Aorta (tissue), 5 donors: ENCODE measurements around the gene CCDC117. TPM values are rescaled to one million over a fixed set of nuclear protein-coding genes. Genes with fewer than 3 reads are reported as not detected.
"Not testable (repeated sequence)": the region's sequence is repeated elsewhere in the genome, so short reads cannot be mapped to it uniquely, and the experiment has no call there.

Source experiments
- ATAC-seq: fragments of 200-7000 bp; cut with Tn5 transposase; one replicate; pipeline ENCODE4 v1.9.1; 2022; ENCODE audit warnings: moderate library complexity; ENCODE audit not compliant: low FRiP score
- DNase-seq, 2 donors: peaks; one replicate each; pipeline ENCODE4 v3.0.0-alpha.2; 2020
- H3K27ac ChIP-seq, 2 donors: one replicate each; pipeline ENCODE4 v1.5.1; 2013; ENCODE audit warnings: low read length in 2 of 2, mild to moderate bottlenecking in 2 of 2, moderate library complexity in 2 of 2, control low read depth in 1 of 2, inconsistent platforms in 1 of 2, low read depth in 1 of 2
- H3K27me3 ChIP-seq, 2 donors: one replicate each; pipeline ENCODE4 v1.6.1; 2013; ENCODE audit warnings: control low read depth in 1 of 2, low read length in 1 of 2, mild to moderate bottlenecking in 1 of 2, moderate library complexity in 1 of 2; ENCODE audit not compliant: insufficient read depth in 2 of 2, control insufficient read depth in 1 of 2
- H3K36me3 ChIP-seq, 2 donors: one replicate each; pipeline ENCODE4 v1.6.1; 2013; ENCODE audit warnings: control low read depth in 1 of 2, low read length in 1 of 2, mild to moderate bottlenecking in 1 of 2; ENCODE audit not compliant: insufficient read depth in 2 of 2, control insufficient read depth in 1 of 2
- H3K4me1 ChIP-seq, 2 donors: one replicate each; pipeline ENCODE4 v1.6.1; 2013; ENCODE audit warnings: low read length in 2 of 2, control low read depth in 1 of 2, mild to moderate bottlenecking in 1 of 2, moderate library complexity in 1 of 2; ENCODE audit not compliant: insufficient read depth in 2 of 2, control insufficient read depth in 1 of 2
- H3K4me3 ChIP-seq, 2 donors: one replicate each; pipeline ENCODE4 v1.5.1; 2013; ENCODE audit warnings: low read length in 2 of 2, control low read depth in 1 of 2, mild to moderate bottlenecking in 1 of 2
- H3K9me3 ChIP-seq: one replicate; pipeline ENCODE4 v1.6.1; 2013; ENCODE audit warnings: mild to moderate bottlenecking, low read length; ENCODE audit not compliant: control insufficient read depth
- WGBS, 2 donors: extraction: QIAGEN DNeasy Blood & Tissue Kit; methylation state at CpG; one replicate each; pipeline ENCODE4 v1.1.7; 2013; 5-methylcytosine and 5-hydroxymethylcytosine counted together
- intact Hi-C, 2 donors: fragments of 100-400 bp; cut with DNase I; formaldehyde crosslinking; loops; one replicate each; pipeline versions ENCODE4 v1.14.2 to v1.15.0; 2022
- polyA plus RNA-seq, 2 donors: library from polyadenylated mRNA; stranded (reverse); fragments of 200-250 nt; gene quantifications; one replicate each; pipeline ENCODE4 v1.2.3, GENCODE V29; 2013
- total RNA-seq, 2 donors: library from RNA; stranded (reverse); fragmentation: NEBNext Ultra II Directional; extraction: Animal tissue kit (Norgen Biotek cat#: 25700); gene quantifications; one replicate each; pipeline ENCODE4 v1.2.1, GENCODE V29; 2021
- donor health status: healthy with polysubstance abuse.
- donor health status: Bipolar disorder and iron deficiency.
- donor health status: DM: no; HTN: no; CAD: no.
- donor health status: DM: no; HTN: no; CAD: no.
- donor health status: DM: yes; HTN: yes; CAD: no.

The CCDC117 gene
- total and polyA plus RNA-seq, 4 donors, result 6.7 to 26.9 (median 15.0) TPM

- Histone ChIP-seq H3K4me3 (no peak overlapping the region), H3K4me1 (no peaks in the 10 kb centered on the region), H3K36me3 (no peaks in the 10 kb centered on the region), H3K9me3 (no peaks in the 10 kb centered on the region), H3K27ac (no peak overlapping the region), H3K27me3 (no peaks in the 10 kb centered on the region)
- DNase-seq, result no peak
- WGBS, 2 donors, result 94% methylated on average over 10 of the region's 10 CpGs
- ATAC-seq, result no peak
- intact Hi-C loops, result no loop called here
Observed at GRCh38 chr22:28761449-28761755, 11.1 kb upstream of the CCDC117 start.

DNA sequence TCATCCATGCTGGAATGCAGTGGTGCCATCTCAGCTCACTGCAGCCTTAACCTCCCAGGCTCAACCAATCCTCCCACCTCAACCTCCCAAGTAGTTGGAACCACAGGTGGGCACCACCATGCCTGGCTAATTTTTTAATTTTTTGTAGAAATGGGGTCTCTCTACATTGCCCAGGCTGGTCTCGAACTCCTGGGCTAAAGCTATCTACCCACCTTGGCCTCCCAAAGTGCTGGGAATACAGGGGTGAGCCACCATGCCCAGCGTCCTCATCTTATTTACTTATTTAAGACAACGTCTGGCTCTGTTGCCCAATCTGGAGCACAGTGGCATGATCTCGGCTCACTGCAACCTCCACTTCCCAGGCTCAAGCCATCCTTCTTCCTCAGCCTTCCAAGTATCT is 10.5 kb upstream of the CCDC117 start:
- 92 to 93% methylated on average over 4 of the region's 4 CpGs for WGBS, 2 donors
- H3K4me3 ChIP-seq, DNase-seq, H3K9me3 ChIP-seq, H3K4me1 ChIP-seq, H3K36me3 ChIP-seq, H3K27ac ChIP-seq, ATAC-seq, intact Hi-C loops, H3K27me3 ChIP-seq: not testable (repeated sequence)

DNA sequence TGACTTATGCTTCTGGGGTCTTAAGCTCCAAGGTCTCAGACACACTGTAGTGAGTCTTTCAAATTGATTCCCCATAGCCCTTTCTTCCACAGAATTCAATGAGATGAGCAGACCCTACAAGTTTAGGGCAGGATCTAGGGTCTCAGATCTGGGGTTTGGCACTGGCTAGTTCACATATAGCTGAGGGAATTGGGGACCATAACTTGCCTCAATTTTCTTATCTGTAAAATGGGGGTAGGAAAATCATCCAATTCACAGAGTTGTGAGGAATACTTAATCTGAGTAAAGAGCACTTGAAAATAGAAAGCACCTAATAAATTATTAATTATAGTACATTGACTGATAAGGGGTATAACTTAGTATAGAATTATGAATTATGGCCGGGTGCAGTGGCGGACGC is 5.9 kb upstream of the CCDC117 start:
- WGBS, 2 donors, result 91 to 92% methylated on average over 3 of the region's 3 CpGs
- H3K27me3 ChIP-seq, result no peaks in the 10 kb centered on the region
- H3K9me3 ChIP-seq, result no peaks in the 10 kb centered on the region
- no peak overlapping the region for H3K27ac ChIP-seq
- no peaks in the 10 kb centered on the region for H3K36me3 ChIP-seq
- H3K4me1 ChIP-seq, result peaks cover 0 to 1% of the 10 kb centered on the region in 2 donors
- no peak overlapping the region for H3K4me3 ChIP-seq
- no peak for ATAC-seq
- DNase-seq, result no peak
- intact Hi-C loops, result no loop called here

GRCh38 chr22:28768701-28769393 is 3.6 kb upstream of the CCDC117 start:
- ATAC-seq, result no peak
- Histone ChIP-seq H3K36me3 (no peaks in the 10 kb centered on the region), H3K27ac (no peak overlapping the region), H3K27me3 (no peaks in the 10 kb centered on the region), H3K4me1 (peaks cover 0 to 1% of the 10 kb centered on the region in 2 donors), H3K9me3 (no peaks in the 10 kb centered on the region), H3K4me3 (no peak overlapping the region)
- no peak for DNase-seq
- 84% methylated on average over 6 of the region's 6 CpGs for WGBS, 2 donors
- intact Hi-C loops, result no loop called here

GRCh38 chr22:28769394-28770085 is 3.0 kb upstream of the CCDC117 start:
- whole genome bisulfite sequencing, 2 donors, result 90 to 94% methylated on average over 14 of the region's 14 CpGs
- intact Hi-C loops, result no loop called here

DNA sequence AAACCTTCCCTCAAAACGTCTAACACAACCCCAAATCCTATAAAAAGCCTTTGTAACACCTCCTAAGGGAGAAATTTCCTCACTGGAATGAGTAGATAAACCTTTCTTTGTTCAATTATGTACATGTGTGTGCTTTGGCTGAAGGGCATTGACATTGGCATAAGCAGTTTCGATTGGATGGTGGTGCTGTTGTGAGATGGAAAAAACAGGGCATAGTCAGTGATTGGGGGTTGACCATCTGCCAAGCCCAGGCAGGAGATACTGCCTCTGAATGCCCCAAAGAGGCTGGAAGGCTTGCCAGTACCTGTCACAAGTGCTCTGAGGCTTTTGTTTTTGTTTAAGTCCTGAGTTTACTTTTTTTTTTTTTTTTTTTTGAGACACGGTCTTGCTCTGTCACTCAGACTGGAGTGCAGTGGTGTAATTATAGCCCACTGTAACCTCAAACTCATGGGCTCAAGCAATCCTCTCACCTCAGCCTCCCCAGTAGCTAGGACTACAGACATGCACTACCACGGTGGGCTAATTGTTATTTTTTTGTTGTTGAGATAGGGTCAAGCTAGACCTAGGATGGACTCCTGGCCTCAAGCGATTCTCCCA is 1.2 kb upstream of the CCDC117 start:
- no peak overlapping the region for H3K27ac ChIP-seq
- H3K4me1 ChIP-seq, result peaks cover 0 to 1% of the 10 kb centered on the region in 2 donors
- no peak overlapping the region for H3K4me3 ChIP-seq
- no peaks in the 10 kb centered on the region for H3K27me3 ChIP-seq
- 24 to 31% methylated on average over 5 of the region's 5 CpGs for WGBS, 2 donors
- intact Hi-C loops, result no loop called here
- ATAC-seq (no peak), DNase-seq (no peak)
- H3K9me3 ChIP-seq, result no peaks in the 10 kb centered on the region
- H3K36me3 ChIP-seq, result no peaks in the 10 kb centered on the region

More at GRCh38 chr22:28769394-28770085, 3.0 kb upstream of the CCDC117 start:
- Histone ChIP-seq H3K4me1 (peaks cover 0 to 1% of the 10 kb centered on the region in 2 donors), H3K9me3 (no peaks in the 10 kb centered on the region), H3K36me3 (no peaks in the 10 kb centered on the region), H3K27me3 (no peaks in the 10 kb centered on the region), H3K27ac (no peak overlapping the region), H3K4me3 (no peak overlapping the region)
- ATAC-seq (no peak), DNase-seq (no peak)

DNA sequence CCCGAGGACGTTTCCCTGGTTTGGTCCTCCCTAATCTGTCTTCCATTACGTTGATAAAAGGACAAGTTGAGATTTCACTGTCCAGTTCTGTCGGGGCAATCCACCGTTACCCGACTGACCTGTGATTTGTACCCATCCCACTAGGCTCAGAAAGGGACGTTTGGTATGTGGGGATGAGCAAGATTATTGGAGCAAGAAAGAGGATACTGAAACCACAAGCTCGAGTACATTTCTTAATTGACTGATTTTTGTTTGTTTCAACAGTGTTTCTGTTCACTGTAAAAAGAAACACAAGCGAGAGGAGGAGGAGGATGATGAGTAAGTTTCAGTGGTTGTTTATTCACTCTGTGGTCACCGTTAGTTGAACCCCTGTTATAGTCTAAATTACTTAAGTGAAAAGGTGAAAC is 969 bp downstream of the CCDC117 start:
- no peaks in the 10 kb centered on the region for H3K9me3 ChIP-seq
- intact Hi-C loops, result loop anchor here in 1 of 2 donors (2.0 kb wide), 1 partner anchor 27 kb away; the partner anchor contains the start of gene XBP1
- H3K4me1 ChIP-seq, result peaks cover 0 to 1% of the 10 kb centered on the region in 2 donors
- no peak for ATAC-seq
- peak overlapping the region; percentile 84 to 99 for H3K4me3 ChIP-seq
- H3K27me3 ChIP-seq, result no peaks in the 10 kb centered on the region
- no peaks in the 10 kb centered on the region for H3K36me3 ChIP-seq
- peak overlapping the region; percentile 91 to 97 for H3K27ac ChIP-seq
- DNase-seq, result no peak
- WGBS, 2 donors, result 0 to 1% methylated on average over 10 of the region's 10 CpGs

DNA sequence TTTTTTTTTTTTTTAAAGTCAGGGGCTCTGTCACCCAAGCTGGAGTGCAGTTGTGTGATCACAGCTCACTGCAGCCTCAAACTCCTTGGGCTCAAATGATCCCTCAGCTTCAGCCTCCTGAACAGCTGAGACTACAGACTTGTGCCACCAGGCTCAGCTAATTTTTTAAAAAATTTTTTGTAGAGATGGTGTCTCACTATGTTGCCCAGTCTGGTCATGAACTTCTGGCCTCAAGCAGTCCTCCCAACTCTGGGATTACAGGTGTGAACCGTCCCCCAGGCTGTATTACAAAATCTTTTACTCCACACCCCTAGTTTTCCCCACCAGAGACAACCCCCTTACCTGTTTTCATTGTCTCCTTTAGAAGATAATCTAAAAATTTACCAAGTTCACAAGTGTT is 1.9 kb downstream of the CCDC117 start:
- H3K36me3 ChIP-seq, result no peaks in the 10 kb centered on the region
- no peak for DNase-seq
- peaks cover 0 to 1% of the 10 kb centered on the region in 2 donors for H3K4me1 ChIP-seq
- H3K4me3 ChIP-seq, result no peak overlapping the region
- no peak for ATAC-seq
- 90 to 95% methylated on average over 1 of the region's 1 CpG for WGBS, 2 donors
- H3K27me3 ChIP-seq, result no peaks in the 10 kb centered on the region
- intact Hi-C loops, result no loop called here
- H3K27ac ChIP-seq, result no peak overlapping the region
- no peaks in the 10 kb centered on the region for H3K9me3 ChIP-seq

DNA sequence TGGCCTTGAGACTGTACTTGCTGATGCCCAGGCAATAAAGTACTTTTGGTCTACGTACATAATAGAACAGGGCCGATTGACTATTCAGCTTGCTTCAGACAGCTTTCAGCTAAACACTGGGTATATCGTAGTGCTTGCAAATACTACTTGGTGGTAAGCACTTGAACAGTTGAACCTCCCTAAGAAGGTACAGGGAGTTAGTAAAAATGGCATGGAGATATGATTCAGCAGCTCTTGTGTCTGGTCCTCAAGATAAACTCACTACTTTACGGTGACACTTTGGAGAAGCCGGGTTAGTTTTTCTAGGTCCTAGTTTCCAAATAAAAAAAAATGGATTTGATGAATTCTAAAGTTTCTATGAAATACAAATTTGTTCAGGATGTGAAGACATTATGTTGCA is 7.3 kb downstream of the CCDC117 start:
- no peak overlapping the region for H3K27ac ChIP-seq
- no peaks in the 10 kb centered on the region for H3K4me1 ChIP-seq
- peaks cover 8 to 9% of the 10 kb centered on the region in 2 donors for H3K36me3 ChIP-seq
- no peak for ATAC-seq
- H3K9me3 ChIP-seq, result no peaks in the 10 kb centered on the region
- no peak overlapping the region for H3K4me3 ChIP-seq
- DNase-seq, result no peak
- WGBS, 2 donors, result 84 to 85% methylated on average over 5 of the region's 5 CpGs
- intact Hi-C loops, result no loop called here
- no peaks in the 10 kb centered on the region for H3K27me3 ChIP-seq
